ENCODE data around the gene CNTN1.

DNA sequence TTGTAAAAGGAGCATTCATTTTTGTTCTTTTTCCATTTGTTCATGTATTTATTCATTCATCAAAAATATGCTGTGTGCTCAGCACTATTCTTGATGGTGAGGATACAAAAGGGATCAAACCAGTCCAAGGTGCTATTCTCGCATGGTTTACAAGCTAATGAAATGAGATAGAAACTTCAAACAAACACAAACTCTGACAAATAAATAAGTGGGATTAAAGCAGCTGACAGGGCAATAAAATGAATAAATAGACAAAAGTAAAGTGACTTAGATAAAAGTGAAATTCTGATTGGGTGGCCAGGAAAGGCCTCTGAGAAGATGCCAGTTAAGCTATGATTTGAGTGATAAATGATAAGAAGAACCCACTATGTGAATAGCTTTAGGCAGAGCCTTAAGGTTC, 333.9 kb downstream of the CNTN1 start:
- TF ChIP-seq CTBP1 (IDR thresholded peaks at IDR 0.05; ENCODE audit: borderline replicate concordance) (no peak), ARNT (IDR thresholded peaks at IDR 0.05) (no peak)

All from HEK293T (cell line).